HG03064 (cell line): ENCODE results near the gene CTPS2.
"Not testable (repeated sequence)": the region's sequence is repeated elsewhere in the genome, so short reads cannot be mapped to it uniquely, and the experiment has no call there.

ENCODE experiments used
- ATAC-seq: cut with Tn5 transposase; IDR thresholded peaks from one replicate; pipeline ENCODE4 v1.9.1; 2021; ENCODE audit warnings: low read depth; ENCODE audit not compliant: unreplicated experiment

CTPS2 gene

DNA sequence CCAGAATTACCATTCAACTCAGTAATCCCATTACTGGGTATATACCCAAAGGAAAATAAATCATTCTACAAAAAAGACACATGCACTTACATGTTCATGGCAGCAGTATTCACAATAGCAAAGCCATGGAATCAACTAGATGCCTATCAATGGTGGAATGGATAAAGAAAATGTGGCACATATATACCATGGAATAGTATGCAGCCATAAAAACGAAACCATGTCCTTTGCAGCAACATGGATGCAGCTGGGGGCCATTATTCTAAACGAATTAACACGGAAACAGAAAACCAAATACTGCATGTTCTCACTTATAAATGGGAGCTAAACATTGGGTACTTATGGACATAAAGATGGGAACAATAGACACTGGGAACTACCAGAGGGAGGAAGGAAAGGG, 101.8 kb downstream of the CTPS2 start:
- not testable (repeated sequence) for ATAC-seq

DNA sequence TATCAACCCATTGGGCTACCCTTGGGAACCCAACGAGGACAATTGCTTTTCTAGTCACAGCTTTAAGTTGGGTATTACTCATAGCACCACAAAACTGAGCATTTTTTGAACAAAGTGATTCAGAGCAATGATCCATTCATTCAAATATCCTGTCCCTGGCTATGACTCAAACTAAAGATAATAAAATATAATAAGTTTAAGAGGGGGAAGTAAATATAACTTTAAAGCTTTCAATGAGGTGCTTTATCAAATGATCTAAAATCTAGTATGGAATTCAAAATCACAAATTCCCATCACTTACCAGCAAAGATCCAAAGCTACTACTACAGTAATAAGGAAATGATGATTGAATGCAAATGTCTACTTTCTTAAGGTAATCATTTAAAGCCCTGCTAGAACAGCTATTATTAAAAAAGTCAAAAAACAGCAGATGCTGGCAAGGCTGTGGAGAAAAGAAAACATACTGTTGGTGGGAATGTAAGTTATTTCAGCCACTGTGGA, 102.3 kb downstream of the CTPS2 start:
- no peak for ATAC-seq

DNA sequence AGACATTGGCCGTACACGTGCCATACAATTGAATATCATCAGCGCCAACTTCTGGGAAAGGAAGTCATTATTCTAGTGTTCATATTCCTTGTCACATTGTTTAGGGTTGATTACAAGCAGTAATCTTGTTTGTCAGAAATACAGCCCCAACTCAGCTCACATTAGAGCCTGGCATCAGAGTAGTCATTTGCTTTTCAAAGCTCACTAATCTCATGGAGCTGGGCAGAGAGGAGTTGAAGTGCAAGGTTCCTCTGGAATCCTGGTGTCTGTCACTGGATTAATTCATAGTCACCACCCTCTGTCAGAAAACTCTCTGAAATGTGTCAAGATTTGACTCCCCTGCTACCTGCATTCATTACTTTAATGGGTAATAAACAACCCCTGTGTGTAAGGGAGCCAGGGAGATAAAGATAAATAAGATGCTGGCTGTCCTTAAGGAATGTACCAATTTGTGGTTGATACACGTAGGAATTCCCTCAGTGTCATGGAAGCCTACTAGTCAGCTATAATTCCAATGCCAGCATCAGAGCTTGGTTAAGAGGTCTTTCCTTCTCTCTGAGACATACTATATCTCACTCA, 106.2 kb downstream of the CTPS2 start:
- no peak for ATAC-seq

DNA sequence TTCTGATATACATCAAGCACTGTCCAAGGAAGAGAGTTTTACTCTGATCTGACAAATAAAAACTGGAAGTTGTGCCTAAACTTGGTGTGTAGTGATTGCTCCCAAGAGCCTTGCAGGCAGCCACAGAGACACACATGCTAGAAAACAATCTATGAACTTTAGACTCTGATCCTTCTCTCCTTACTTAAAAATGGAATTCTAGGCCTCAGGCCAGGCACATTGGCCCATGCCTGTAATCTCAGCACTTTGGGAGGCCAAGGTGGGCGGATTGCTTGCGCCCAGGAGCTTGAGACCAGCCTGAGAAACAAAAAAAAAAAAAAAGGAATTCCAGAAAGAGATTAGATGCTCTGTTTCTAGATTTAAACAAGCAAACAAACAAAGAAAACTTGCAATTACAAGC, 108.1 kb downstream of the CTPS2 start:
- ATAC-seq = no peak

DNA sequence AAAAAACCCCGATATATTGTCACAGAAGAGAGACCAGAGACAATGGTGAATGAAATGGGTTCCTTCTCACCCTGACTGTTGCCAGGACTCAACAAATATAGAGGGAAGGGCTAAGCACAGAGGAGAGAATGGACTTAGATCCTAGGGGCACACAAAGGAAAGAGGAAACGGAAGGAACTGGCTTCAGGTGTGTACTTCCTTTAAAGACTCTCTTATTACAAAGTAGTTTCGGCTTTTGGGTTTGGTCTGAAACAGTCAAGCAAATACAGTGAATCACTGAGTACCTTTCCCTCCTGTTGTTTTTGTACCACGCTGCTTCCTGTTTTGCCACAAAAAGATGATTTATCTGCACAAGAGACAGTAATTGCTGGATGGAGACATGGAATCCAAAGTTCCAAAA, 108.6 kb downstream of the CTPS2 start:
- ATAC-seq = no peak

DNA sequence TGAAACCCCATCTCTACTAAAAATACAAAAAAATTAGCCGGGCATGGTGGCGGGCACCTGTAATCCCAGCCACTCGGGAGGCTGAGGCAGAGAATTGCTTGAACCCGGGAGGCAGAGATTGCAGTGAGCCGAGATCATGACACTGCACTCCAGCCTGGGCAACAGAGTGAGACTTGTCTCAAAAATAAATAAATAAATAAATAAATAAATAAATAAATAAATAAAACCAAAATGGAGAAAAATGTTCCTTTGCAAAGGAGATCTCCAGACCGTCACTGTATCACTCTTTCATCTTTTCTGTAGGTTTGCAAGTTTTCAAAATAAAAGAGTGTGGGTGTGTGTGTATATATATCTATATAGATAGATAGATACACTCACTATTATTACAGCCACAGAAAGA, 109.2 kb downstream of the CTPS2 start:
- ATAC-seq = not testable (repeated sequence)

DNA sequence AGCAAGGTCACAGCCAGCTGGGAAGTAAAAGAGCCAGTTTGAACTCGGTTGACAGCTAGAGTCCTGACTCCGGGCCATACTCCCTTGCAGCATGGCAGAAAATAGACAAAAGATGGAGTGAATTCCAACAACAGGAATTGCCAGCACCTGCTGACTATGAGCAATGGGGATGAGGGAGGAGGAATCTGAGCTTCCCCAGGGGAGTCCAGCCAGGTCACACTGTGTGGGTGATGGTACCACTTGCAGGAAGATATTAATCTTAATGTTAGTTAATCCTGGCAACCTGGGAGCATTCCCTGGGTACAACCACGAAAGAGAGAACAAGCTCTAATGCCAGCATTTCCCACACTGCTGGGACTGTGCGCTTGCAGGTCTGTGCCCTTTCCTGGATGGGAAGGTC, 110.6 kb downstream of the CTPS2 start:
- no peak for ATAC-seq

DNA sequence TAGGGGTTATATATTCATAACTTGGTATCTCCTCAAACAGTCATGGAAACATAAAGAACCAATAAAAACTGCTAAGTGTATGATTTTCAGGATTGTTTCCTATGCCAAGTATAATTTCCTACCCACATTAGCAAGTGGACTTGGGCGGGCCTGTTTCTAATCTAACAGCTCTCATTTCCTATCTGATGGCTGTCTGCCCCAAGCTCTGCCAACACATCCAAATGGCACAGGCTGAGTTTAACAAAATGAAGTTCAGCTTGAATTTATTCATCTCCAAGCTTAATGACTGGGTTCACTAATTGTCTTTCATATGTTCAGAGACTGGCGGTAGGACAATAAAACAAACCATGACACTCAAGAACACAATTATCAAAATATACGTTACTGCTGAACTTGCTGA, 118.0 kb downstream of the CTPS2 start:
- ATAC-seq = no peak

DNA sequence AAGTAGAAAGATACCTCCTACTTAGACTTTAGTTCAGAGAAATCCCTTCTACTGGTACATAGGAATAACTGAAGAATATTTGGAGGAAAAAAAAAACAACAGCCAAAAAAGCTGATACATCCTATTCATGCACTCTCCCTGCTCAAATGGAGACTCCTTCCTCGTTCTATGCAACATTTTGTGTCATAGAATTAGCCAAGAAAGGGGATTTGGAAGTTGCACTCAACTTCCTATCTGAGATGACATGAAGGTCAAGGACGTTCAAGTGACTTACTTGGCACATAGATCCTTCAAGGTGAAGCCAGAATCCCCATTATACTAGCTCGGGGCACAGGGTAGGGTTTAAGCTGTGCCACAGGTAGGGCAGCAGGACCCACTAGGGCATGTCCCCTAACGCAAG, 118.7 kb downstream of the CTPS2 start:
- no peak for ATAC-seq

DNA sequence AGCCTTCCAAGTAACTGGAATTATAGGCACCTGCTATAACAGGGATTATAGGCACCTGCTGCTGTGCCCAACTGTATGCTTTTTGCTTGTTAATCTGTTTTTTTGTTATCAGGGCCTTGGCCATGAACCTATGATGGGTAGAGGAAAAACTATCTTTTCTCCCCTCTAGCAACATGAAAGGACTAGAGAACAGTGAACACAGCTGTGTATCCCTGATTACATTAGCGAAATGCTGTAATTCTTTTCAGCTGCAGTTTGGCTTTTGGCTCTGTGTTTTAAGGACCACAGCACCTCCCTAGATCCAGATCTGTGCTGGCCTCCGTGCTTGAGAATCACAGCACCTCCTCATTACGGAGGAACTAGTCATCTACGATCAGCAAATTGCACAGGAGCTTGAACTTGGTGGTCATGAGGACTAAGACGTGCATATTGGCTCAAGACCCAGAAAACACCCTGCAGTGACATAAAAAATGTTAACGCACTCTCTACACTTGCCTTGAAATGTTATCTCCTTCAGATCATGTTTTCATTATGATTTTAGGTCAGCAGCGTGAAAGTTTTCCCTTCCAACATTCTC, 120.2 kb downstream of the CTPS2 start:
- no peak for ATAC-seq

DNA sequence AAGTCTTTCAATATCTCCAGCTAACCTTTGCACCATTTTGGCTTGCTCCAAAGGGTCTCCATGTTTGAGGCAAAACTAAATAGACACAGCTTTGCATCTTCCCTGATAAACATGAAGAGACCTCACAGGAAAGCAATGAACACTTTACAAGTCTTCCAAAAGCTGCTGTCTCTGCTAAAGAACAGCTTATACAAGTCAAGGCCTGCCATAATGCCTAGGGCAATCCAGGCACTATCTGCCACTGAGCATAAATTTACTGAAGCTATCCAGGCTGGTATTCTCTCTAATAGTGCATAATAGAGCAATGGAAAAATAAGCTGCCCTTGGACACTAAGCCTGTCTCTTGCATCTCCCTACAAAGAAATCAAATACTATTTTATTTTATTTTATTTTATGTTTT, 122.6 kb downstream of the CTPS2 start:
- no peak for ATAC-seq

DNA sequence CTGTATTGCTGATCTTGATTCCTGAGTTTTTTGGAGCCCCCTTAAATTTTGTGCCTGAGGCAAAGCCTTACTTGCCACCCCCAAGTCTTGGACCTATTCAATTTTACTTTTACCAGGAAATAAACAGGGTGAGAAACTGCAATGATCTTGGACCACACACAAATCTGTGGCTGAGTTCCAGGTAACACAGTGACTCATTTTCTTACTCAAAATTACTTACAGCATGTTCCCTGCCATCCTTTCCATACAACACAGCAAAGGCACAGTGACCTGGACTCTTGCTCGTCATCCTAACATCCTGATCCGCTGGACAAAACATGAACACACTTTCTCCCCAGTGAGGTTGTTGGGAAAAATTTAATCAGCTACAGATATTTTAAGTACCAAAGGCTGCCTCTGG, 123.3 kb downstream of the CTPS2 start:
- ATAC-seq = no peak

DNA sequence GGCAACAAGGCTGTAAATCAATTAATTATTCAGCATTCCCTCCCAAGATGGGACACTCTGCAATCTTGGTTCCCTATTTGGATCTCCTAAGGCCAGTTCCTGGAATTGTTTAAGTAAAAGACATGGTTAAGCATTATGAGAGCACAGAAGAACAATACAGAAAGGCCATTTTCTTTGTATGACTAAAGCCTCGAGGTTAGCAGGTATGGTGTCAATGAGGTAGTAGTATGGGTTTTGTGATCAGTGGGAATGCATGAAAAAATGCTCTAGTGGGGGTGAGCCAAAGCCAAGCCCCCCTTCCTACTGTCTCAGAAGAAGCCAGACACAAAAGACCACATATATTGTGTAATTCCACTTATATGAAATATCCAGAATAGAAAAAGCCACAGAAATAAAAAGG, 124.2 kb downstream of the CTPS2 start:
- ATAC-seq = no peak

DNA sequence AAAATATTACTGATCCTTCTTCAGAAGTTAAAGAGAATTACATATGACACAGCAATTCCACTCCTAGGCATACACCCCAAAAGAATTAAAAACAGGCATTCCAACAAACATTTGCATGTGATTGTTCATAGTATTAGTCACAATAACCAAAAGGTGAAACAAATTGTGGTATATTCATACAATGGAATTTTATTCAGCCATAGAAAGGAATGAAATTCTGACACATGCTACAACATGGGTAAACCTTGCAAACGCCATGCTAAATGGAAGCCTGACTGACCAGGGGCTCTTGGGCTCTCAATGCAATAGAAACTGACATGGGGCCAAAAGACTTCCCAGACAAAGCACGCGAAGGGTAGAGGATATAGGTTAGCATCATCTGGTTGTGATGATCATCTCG, 124.6 kb downstream of the CTPS2 start:
- no peak for ATAC-seq

DNA sequence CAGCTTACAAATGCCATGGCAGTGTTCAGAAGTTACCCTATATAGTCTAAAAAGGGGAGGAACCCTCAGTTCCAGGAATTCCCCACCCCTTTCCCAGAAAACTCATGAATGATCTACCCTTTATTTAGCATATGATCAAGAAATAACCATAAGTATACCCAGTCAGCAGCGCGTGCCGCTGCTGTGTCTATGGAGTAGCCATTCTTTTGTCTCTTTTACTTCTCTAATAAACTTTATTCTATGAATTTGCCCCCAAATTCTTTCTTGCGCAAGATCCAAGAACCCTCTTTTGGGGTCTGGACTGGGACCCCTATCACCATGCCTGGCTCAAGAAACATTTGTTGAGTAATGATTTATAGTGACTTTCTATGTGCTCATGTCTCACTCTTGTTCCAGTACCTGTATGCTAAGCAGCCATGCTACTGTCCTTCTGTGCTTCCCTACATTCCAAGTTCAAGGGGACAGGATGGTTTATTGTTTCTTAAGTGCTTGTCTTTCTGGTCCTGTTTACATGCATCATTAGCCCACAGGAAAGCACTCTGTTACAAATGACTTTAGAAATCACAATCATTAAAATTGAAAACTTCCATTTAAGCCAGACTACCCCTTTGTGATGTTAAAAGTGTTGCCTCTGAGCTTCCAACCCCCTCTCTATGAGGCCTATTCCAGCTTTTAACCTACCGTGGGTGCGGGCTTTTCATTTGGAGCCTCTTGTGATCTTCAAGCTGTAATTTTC, 125.9 kb downstream of the CTPS2 start:
- no peak for ATAC-seq

DNA sequence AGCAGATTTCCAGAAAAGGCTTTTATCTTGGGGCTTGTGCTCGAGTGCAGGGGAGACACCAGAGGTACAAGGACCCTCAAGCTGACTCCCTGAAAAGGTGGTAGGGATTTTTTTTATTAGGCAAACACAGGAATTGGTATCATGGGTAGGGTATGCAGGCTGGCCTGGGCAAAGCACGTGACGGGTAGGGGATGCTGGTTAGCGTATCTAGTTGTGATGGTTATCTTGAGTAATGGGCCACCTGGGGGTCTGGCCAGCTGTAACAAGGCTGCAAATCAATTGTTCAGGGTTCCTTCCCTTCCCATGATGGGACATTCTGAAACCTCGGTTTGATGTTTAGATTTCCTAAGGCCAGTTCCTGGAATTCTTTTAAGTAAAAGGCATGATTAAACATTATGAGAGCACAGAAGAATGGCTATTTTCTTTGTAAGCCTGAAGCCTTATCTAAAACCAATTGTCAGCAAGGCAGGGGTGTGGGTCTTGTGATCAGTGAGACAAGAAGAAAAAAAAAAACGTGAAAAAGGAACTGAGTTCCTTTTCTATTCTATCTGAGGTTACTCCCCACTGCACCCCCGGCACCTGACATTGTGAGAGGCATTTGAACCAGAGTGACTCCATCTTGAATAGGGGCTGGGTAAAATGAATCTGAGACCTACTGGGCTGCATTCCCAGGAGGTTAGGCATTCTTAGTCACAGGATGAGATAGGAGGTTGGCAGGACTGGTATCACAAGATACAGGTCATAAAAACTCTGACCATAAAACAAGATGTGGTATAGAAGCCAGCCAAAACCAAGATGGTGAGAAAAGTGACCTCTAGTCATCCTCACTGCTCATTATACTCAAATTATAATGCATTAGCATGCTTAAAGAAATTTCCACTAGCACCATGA, 126.7 kb downstream of the CTPS2 start:
- ATAC-seq = no peak

DNA sequence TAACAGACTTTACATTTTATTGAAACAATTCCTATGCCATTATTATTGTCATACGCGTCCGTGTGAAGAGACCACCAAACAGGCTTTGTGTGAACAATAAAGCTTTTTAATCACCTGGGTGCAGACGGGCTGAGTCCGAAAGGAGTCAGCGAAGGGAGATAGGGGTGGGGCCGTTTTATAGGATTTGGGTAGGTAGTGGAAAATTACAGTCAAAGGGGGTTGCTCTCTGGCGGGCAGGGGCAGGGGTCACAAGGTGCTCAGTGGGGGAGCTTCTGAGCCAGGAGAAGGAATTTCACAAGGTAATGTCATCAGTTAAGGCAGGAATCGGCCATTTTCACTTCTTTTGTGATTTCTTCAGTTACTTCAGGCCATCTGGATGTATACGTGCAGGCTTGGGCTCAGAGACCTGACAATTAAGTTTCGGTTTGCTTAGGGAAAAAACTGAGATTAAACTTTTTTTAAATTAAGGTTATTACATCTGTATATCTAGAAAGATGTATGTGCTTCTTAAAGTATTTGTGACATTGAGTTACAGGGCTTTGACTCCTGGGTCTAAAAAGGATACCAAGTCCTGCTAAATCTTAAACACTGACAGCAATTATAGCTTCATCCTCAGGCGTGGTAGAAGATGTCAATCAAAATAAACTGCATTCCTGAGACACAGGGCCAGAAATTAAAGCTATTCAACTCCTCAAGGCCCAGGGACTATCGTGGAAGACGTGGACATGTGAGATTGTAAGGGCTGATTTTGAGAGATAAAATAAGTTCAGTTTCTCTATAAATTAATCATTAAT, 132.3 kb downstream of the CTPS2 start:
- not testable (repeated sequence) for ATAC-seq

DNA sequence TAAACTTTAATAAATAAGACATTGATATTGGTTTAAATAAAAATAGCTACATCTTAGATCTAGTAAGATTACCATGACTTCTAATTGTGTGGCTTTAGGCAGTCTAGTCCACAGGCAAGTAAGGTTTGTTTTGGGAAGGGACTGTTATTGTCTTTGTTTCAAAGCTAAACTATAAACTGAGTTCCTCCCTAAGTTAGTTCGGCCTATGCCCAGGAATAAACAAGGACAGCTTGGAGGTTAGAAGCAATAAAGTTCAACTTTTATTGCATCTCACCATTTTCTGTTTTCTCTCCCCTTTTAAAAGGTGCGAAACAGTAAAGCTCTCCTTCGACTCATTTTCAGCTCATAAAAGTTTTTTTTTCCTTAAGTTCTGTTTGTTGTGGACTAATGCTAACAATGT, 133.0 kb downstream of the CTPS2 start:
- no peak for ATAC-seq

DNA sequence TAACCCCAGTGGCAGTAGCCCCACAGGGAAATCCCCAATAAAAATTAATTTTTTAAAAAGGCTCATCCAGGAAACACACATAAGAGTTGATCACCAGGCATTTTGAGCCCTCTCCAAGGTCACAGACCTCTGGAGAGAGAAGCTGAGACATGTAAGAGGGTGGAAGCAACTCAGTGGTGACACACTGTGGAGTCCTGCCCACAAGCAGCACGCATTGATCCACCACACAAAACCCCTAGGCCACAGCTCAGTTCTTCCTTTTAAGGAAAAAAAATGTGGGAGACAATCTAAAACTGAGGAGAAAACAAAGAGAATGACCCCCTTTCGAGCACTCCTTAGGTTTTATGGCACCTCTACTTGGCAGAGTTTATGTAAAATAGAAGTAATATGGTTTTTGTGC, 134.3 kb downstream of the CTPS2 start:
- ATAC-seq = no peak

DNA sequence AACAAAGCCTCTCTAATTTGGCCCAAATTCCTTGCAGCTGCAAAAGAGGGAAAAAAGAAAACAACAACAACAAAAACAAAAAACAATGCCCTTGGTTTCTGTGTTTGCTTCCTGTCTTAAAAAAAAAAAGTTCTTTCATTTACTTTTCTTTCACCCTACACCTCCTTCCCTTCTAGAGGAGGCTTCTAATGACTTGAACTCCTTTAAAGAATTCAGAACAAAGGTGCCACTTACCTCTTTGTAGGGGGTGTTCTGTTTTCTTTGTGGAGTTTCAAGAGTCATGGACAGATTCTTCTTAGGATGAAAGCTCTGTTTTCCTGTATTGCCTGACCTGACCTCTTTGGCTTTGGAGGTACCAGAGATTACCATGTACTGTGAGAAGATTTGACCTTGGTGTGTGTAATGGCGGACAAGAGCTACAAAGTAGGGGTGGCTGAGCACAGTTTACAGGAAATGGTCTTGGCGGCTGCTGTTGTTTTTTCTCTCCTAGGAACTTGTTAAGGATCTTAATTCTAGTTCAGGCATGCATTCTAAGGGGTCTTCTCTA, 134.9 kb downstream of the CTPS2 start:
- ATAC-seq = no peak
